Activated T-helper 1 cell treated with anti-CD3 and anti-CD28 coated beads, Interleukin-12 subunit alpha, Interleukin-12 subunit beta, Interleukin-2, Interleukin-4 antibody, amounts not matched to agents 30 ng/mL and 10 ng/mL and 1 ng/mL, durations not matched to agents 14 hours and 24 hours and 36 hours (primary cell): Measurements from ENCODE around the gene ZNF503. TPM values are rescaled to one million over a fixed set of nuclear protein-coding genes. Genes with fewer than 3 reads are reported as not detected.

ENCODE experiments used
- DNase-seq: peaks from one replicate; pipeline ENCODE4 v3.0.0; 2021; ENCODE audit warnings: low spot score
- H3K27ac Mint-ChIP-seq: one replicate; pipeline ENCODE4 v1.8.0; 2021; ENCODE audit warnings: mild to moderate bottlenecking, mixed read lengths
- H3K27me3 Mint-ChIP-seq: one replicate; pipeline ENCODE4 v1.8.0; 2022; ENCODE audit warnings: mild to moderate bottlenecking, moderate library complexity, mixed read lengths; ENCODE audit not compliant: insufficient read depth
- H3K36me3 Mint-ChIP-seq: one replicate; pipeline ENCODE4 v1.8.0; 2021; ENCODE audit warnings: low read depth, mixed read lengths
- H3K4me1 Mint-ChIP-seq: one replicate; pipeline ENCODE4 v1.8.0; 2021; ENCODE audit warnings: low read depth, mixed read lengths
- H3K4me3 Mint-ChIP-seq: one replicate; pipeline ENCODE4 v1.8.0; 2021; ENCODE audit warnings: mild to moderate bottlenecking, moderate library complexity, mixed read lengths
- H3K9me3 Mint-ChIP-seq: one replicate; pipeline ENCODE4 v1.8.0; 2021; ENCODE audit warnings: mixed read lengths
- intact Hi-C: fragments of 100-400 bp; cut with micrococcal nuclease; formaldehyde crosslinking; loops from one replicate; pipeline ENCODE4 v1.15.1; 2024
- total RNA-seq: library from RNA; stranded (reverse); gene quantifications from 2 replicates; pipeline ENCODE4 v1.2.3, GENCODE V29; 2022

The ZNF503 gene
- total RNA-seq, 1 donor from 2014 or later, result not detected

DNA sequence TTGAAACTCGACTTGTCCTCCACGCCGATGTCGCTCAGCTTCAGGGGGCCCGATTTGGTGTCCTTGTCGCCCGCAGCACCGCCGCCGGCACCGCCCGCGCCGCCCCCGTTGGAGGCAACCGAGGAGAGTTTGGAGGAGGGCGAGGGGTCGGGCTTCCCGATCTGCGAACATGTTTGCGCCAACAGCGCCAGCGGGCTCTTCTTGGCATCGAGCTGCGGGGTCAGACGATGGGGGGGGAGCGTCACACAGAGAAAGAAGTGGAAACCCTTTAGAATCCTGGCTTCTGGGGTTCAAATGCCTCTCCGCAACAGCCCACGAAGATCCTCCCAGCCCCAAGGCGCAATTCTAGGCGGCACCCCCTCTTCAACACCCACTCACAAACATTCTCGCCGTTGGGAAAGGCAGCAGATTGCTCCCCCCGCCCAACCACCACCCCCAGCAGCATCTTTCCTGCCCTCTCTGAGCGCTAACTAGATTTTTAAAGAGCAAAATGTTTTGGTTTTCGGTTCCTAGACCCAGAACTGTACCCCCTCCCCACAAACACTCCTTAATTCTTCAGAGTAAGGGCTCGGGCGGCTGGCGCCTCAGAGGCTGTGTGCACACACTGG is 1.3 kb downstream of the ZNF503 start:
- Mint-ChIP-seq H3K27ac (peak overlapping the region; percentile 63), H3K4me1 (peaks cover 29% of the 10 kb centered on the region), H3K4me3 (peak overlapping the region; percentile 74), H3K27me3 (peaks cover 53% of the 10 kb centered on the region), H3K36me3 (peaks cover 2% of the 10 kb centered on the region), H3K9me3 (no peaks in the 10 kb centered on the region)
- intact Hi-C loops, result loop anchor here (5.0 kb wide), 1 partner anchor 103 kb away; no protein-coding TSS in a partner anchor
- no peak for DNase-seq

DNA sequence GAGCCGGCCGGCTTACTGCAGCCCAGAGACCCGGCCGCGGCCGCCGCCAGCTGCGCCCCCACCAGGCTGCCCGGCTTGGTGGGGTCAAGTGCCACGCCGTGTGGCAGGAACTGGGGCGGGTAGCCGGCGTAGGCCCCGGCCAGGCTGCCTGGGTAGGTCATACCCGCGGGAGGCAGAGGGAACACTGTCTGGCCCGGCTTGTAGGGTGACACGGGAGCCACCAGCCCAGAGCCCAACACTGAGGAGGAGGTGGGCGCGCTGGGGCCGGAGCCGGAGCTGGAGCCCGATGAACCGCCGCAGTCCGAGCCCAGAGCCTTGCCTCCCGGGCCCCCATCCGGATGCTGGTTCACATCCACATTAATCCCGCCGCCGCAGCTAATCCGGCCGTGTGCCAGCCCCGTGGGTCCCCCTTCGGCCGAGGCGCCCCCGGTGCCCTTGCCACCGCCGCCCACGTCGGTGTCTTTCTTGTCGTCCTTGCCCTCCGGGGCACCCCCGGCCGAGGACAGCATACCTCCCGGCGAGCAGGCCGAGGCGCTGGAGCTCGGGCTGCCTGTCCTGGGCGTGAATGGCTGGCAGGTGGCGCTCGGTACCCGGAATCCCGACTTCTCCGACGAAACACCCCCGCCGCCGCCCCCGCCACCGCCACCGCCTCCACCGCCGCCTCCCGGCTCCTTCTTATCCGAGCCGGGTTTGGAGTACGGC is 2.0 kb downstream of the ZNF503 start:
- Mint-ChIP-seq H3K9me3 (no peaks in the 10 kb centered on the region), H3K4me1 (peaks cover 34% of the 10 kb centered on the region), H3K27ac (no peak overlapping the region), H3K36me3 (peaks cover 4% of the 10 kb centered on the region), H3K27me3 (peaks cover 55% of the 10 kb centered on the region), H3K4me3 (no peak overlapping the region)
- DNase-seq, result no peak
- intact Hi-C loops, result loop anchor here (5.0 kb wide), 1 partner anchor 102 kb away; no protein-coding TSS in a partner anchor

DNA sequence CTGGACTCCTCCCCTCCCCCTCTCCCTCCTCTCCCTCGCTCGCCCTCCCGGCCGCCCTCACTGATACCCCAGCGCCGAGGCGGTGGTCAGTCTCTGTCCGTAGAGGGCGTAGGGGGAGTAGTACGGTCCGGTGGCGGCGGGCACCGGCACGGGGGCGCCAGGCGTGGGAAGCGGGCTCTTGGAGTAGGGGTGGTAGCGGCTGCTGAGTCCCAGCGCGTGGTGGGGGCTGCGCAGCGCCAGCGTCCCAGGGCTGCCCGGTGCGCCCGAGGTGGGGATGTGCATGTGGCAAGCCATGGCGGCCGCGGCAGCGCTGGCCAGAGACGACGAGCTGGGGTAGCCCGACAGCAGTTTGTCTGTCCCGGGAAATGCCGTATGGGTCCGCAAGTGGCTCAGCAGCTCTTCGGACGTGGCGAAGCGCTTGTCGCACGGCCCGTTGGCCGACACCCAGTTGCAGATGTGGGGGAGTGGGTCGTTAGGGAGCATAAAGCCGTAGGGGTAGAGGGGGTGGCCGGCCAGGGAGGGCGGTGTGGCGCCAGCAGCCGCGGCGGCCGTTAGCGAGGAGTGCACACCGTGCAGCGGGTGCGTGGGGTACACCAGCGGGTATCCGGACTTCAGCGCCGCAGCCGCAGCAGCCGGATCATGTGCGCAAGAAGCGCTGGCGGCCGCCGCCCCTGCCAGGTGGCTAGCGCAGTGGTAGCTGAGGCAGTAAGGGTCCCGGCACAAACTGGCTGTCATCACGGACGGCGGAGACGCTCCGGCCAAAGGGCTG is 2.7 kb downstream of the ZNF503 start:
- Mint-ChIP-seq H3K27me3 (peaks cover 58% of the 10 kb centered on the region), H3K36me3 (peaks cover 4% of the 10 kb centered on the region), H3K9me3 (no peaks in the 10 kb centered on the region), H3K4me3 (no peak overlapping the region), H3K4me1 (peaks cover 31% of the 10 kb centered on the region), H3K27ac (no peak overlapping the region)
- intact Hi-C loops, result no loop called here
- no peak for DNase-seq

DNA sequence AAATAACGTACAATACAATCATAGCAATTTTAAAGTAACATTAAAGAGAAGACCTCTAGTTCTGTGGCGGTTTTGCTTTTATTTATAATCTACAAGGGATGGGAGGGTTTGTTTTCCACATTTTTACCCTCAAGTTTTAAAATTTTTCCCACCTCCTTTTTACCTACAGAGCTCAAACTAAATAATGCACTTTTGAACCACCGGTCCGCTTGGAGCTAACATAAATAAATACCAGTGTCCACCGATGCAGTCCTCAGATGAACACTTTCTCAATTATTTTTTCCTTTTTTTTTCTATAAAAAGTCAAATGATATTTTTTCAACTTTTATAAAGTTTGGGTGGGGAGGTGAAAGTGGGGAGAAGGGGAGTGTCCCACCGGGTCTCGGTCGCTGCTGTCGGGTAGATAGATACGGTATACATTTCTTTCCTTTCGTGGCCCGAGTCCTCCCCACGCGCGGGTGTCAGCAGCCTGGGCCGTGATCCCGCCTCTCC is 3.3 kb downstream of the ZNF503 start:
- peaks cover 27% of the 10 kb centered on the region for H3K4me1 Mint-ChIP-seq
- DNase-seq, result no peak
- no peak overlapping the region for H3K27ac Mint-ChIP-seq
- H3K36me3 Mint-ChIP-seq, result peaks cover 4% of the 10 kb centered on the region
- no peaks in the 10 kb centered on the region for H3K9me3 Mint-ChIP-seq
- no peak overlapping the region for H3K4me3 Mint-ChIP-seq
- peaks cover 60% of the 10 kb centered on the region for H3K27me3 Mint-ChIP-seq
- intact Hi-C loops, result no loop called here

DNA sequence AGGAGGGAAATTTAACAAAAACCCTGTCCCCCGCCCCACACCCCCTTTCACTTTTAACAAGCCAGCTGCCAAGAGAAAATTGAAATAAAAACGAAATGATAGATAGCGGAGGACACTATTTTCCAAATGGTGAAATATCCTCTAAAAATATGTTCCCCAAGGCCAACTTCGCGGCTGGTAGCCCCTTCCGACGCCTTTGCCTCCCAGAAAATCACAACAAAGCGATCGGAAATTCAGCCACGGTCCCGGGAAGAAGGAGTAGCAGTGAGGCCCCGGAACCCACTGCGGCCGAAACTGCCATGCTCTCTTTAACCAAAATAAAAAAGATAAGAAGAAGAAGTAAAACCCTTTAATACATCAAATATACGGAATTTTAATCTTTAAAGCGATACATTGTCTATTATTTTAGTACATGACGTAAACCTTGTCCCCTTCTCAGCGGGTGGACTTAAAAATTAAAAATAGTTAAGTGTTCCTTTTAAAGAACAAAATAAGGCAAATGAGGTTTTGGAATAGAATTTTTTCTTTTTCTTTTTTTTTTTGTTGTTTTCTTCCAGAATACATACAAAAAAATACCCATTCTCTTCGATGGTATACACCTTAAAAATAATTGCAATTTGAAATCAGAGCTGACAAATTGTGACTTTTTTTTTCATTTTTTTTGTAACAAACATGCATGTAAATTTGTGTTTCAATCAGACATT is 3.9 kb downstream of the ZNF503 start:
- Mint-ChIP-seq H3K27me3 (peaks cover 56% of the 10 kb centered on the region), H3K4me1 (peaks cover 23% of the 10 kb centered on the region), H3K27ac (no peak overlapping the region), H3K9me3 (no peaks in the 10 kb centered on the region), H3K4me3 (no peak overlapping the region), H3K36me3 (peaks cover 4% of the 10 kb centered on the region)
- intact Hi-C loops, result no loop called here
- DNase-seq, result no peak

DNA sequence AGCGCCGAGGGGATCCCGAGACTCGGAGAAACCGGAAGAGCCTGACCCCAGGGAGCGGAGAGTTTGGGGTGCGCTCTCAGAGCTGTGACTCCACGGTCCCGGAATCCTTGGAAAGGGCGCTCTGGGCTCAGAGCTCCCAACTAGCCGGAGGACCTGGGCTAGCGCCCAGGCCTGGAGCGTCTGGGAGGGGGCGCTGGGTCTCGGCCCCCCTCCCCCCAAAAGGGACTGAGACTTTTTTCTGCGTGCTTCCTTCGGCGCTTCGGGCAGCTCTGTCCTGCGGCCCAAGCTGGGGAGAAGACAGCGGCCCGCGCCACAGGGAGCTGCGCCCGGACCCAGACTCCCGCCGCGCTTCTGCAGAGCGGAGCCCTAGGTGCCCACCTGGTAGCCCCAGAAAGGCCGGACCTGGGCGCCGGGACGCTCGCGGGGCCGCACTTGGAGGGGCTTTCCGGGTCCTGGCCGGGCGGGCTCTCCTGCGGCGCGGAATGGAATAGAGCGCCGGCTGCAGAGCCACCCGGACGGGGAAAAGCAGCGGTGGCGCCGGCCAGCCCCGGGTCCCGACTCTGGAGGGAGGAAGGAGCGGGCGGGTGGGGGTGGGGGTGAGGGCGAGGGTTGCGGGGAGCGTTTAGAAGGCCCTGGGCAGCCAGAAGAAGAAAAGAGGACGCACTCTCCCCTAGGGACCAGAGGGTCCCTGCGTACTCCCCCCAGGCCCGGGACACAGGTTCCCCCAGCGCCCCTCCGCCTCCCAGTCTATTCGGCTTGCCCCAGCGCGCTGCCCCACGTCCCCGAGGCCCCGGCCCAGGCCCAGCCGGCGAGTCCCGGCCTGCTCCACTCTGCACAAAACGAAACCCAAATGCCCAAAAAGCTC is 4.7 kb downstream of the ZNF503 start:
- intact Hi-C loops, result no loop called here
- H3K9me3 Mint-ChIP-seq, result no peaks in the 10 kb centered on the region
- H3K36me3 Mint-ChIP-seq, result peaks cover 3% of the 10 kb centered on the region
- H3K4me3 Mint-ChIP-seq, result no peak overlapping the region
- no peak overlapping the region for H3K27ac Mint-ChIP-seq
- H3K4me1 Mint-ChIP-seq, result peaks cover 15% of the 10 kb centered on the region
- H3K27me3 Mint-ChIP-seq, result peaks cover 56% of the 10 kb centered on the region
- no peak for DNase-seq

DNA sequence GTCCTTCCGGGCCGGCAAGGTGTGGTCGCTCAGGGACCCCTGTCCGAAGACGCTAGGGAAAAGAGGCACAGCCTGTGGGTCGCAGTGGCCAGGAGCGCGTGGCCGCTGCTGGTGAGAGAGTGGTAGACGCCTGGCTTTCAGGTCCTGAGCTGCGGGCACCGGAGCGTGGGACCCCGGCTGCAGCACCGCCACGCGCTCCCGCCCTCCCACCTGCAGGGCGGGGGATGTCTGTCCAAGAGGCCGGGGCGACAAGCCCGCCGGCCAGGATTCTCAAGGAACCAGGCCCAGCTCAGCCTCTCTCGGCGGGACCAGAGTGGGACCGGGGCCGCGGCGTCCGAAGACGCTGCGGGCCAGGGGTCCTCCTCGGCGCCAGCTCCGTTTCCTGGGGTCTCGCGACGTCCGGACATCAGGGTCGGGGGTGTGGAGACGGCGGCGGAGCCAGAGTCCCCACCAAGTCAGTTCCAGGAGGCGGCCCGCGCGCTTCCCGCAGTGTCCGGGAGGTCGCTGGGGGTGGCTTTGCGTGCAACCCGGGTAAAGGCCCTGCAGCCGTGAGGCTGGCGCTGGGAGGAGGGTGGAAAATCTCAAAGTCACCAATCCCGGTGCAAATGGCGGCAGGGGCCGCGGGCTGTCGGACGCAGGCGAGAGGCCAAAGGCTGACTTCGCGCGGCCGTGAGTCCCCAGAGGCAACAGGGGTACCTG is 5.5 kb downstream of the ZNF503 start:
- intact Hi-C loops, result no loop called here
- H3K27ac Mint-ChIP-seq, result no peak overlapping the region
- no peak overlapping the region for H3K4me3 Mint-ChIP-seq
- peaks cover 60% of the 10 kb centered on the region for H3K27me3 Mint-ChIP-seq
- peaks cover 3% of the 10 kb centered on the region for H3K36me3 Mint-ChIP-seq
- H3K4me1 Mint-ChIP-seq, result peaks cover 14% of the 10 kb centered on the region
- no peak for DNase-seq
- no peaks in the 10 kb centered on the region for H3K9me3 Mint-ChIP-seq

DNA sequence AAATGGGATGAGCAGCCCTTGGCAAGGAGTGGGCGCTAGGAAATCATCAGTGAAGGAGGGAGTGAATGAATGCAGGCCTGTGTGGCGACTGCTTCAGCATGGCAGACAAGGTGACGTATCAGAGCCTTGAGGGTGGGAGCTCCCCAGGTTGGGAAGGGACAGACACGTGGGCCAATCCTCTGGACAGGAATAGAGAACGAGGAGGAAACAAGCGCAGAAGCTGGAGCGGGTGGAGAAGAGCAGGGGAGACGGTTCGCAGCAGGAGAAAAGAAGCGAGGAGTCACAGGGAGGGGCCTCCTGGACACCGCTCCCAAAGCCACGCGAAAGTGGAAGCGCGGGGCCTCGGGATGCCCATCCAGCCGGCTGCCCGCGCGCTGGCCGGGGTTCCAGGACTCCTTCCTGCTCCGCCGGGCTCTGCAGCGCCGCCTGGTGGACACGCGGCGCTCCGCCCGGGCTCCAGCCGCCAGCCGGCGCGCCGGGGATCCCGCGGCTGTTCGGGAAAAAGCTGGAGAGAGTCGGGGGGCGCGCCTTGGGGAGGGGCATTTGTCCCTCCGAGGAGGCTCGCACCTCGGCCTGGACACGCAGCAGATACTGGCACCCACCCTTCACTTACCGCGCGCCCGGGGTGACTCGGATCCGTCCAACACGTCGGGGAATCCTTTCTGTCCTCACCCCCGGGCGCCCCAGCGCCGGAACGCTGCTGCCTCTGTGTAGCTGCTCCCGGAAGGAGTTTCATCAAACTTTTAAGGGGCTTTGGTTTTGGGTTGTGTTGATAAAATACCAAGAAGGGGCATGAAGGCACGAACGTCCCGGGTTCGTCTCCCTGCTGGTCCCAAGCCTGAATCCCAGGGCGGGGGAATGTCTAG is 6.3 kb downstream of the ZNF503 start:
- DNase-seq, result no peak
- H3K9me3 Mint-ChIP-seq, result no peaks in the 10 kb centered on the region
- intact Hi-C loops, result no loop called here
- no peak overlapping the region for H3K4me3 Mint-ChIP-seq
- peaks cover 3% of the 10 kb centered on the region for H3K36me3 Mint-ChIP-seq
- H3K4me1 Mint-ChIP-seq, result peaks cover 8% of the 10 kb centered on the region
- H3K27ac Mint-ChIP-seq, result peak overlapping the region; percentile 78
- peaks cover 58% of the 10 kb centered on the region for H3K27me3 Mint-ChIP-seq

DNA sequence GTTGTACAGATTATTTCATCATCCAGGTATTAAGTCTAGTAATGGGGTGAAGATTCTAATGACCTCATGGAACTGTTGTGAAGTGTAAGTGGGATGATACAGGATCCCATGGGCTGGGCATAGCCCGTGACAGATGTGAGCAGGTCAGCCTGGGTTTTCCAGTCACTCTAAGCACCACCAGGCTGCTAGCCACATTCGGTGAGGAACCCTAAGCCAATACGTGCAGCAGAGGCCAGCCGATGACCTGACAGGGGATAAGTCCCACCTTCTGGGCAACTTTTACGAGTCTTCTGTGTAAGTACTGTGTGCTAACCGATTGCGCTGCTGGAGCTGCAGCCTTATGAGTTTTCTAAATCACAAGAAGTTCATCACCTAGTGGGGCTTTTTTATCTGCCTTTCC is 7.3 kb downstream of the ZNF503 start:
- H3K36me3 Mint-ChIP-seq, result peaks cover 3% of the 10 kb centered on the region
- H3K27ac Mint-ChIP-seq, result no peak overlapping the region
- peaks cover 57% of the 10 kb centered on the region for H3K27me3 Mint-ChIP-seq
- no peak overlapping the region for H3K4me3 Mint-ChIP-seq
- DNase-seq, result no peak
- peaks cover 6% of the 10 kb centered on the region for H3K4me1 Mint-ChIP-seq
- H3K9me3 Mint-ChIP-seq, result no peaks in the 10 kb centered on the region
- intact Hi-C loops, result no loop called here

DNA sequence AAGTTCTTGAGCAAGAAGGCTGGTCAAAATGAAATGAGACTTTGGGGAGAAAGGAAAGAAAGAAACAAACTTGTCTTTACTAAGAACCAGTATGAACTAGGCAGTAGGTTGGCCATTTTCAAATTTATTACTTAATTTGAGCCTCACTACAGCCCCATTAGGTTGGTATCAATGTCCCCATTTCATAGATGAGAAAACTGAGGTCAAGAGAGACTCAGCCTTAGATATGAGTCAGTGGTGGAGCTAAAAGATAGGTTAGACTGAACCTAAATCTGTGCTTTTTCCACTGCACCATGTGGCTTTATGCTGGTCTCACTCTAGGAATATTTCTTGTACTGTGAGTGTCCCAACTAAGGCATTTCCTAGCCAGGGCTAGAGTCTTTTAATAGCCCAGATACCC is 8.8 kb downstream of the ZNF503 start:
- H3K36me3 Mint-ChIP-seq, result peaks cover 3% of the 10 kb centered on the region
- H3K9me3 Mint-ChIP-seq, result no peaks in the 10 kb centered on the region
- intact Hi-C loops, result no loop called here
- peaks cover 47% of the 10 kb centered on the region for H3K27me3 Mint-ChIP-seq
- H3K27ac Mint-ChIP-seq, result no peak overlapping the region
- H3K4me1 Mint-ChIP-seq, result peaks cover 6% of the 10 kb centered on the region
- no peak for DNase-seq
- no peak overlapping the region for H3K4me3 Mint-ChIP-seq

DNA sequence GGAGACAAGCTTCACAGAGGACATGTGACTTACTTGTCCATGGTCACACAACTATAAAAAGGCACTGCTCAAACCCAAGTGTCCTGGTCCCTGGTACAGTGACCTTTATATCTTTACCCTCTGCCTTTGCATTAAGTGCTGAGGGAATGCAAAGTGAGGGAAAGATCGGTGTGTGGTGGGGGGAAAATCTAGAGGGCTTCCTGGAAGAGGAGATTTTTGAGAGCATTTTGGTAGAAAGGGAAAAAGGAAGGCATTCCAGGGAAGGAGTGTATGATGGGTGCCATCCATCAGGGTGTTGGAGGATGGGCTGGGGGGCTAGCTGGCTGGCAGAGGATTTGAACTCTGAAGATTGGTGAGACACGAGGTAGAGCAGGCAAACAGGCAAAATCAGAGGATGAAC is 9.3 kb downstream of the ZNF503 start:
- intact Hi-C loops, result no loop called here
- peaks cover 42% of the 10 kb centered on the region for H3K27me3 Mint-ChIP-seq
- DNase-seq, result no peak
- H3K4me3 Mint-ChIP-seq, result no peak overlapping the region
- H3K36me3 Mint-ChIP-seq, result peaks cover 3% of the 10 kb centered on the region
- H3K27ac Mint-ChIP-seq, result no peak overlapping the region
- no peaks in the 10 kb centered on the region for H3K9me3 Mint-ChIP-seq
- H3K4me1 Mint-ChIP-seq, result peaks cover 6% of the 10 kb centered on the region
